GM23338 (cell line): ENCODE data around the gene ARHGEF16. TPM values are rescaled to one million over a fixed set of nuclear protein-coding genes. Genes with fewer than 3 reads are reported as not detected.

Experiments used
- ATAC-seq: fragments of 200-7000 bp; cut with Tn5 transposase; 3 replicates; pipeline ENCODE4 v1.9.1; 2020
- DNase-seq: peaks from one replicate; pipeline ENCODE4 v3.0.0-alpha.2; 2015; ENCODE audit warnings: low spot score
- H2AFZ ChIP-seq: fragments of 200-600 bp; sonication (generic); 2 replicates; pipeline ENCODE4 v1.8.0; 2016; ENCODE audit warnings: antibody characterized with exemption, mild to moderate bottlenecking, moderate library complexity
- H3F3A ChIP-seq: fragments of 200-600 bp; sonication (generic); replicated peaks from 2 replicates; pipeline ENCODE4 v1.8.0; 2017; ENCODE audit warnings: antibody characterized with exemption, mixed run types, low read depth
- H3K27ac ChIP-seq: fragments of 200-600 bp; sonication (generic); 2 replicates; pipeline ENCODE4 v1.6.1; 2016; ENCODE audit warnings: low read depth
- H3K27me3 ChIP-seq: fragments of 200-600 bp; sonication (generic); 2 replicates; pipeline ENCODE4 v1.8.0; 2016; ENCODE audit warnings: mild to moderate bottlenecking, mixed run types, moderate library complexity; ENCODE audit not compliant: insufficient read depth
- H3K36me3 ChIP-seq: fragments of 200-600 bp; sonication (generic); 2 replicates; pipeline ENCODE4 v1.8.0; 2016; ENCODE audit warnings: mild to moderate bottlenecking; ENCODE audit not compliant: insufficient read depth
- H3K4me1 ChIP-seq: fragments of 200-600 bp; sonication (generic); 2 replicates; pipeline ENCODE4 v1.8.0; 2016; ENCODE audit warnings: mild to moderate bottlenecking, moderate library complexity; ENCODE audit not compliant: insufficient read depth
- H3K4me2 ChIP-seq: fragments of 200-600 bp; sonication (generic); 2 replicates; pipeline ENCODE4 v1.7.1; 2017; ENCODE audit warnings: mixed run types
- H3K4me3 ChIP-seq: fragments of 200-600 bp; sonication (generic); 2 replicates; pipeline ENCODE4 v1.6.1; 2016; ENCODE audit warnings: mixed run types
- H3K79me2 ChIP-seq: fragments of 200-600 bp; sonication (generic); replicated peaks from 2 replicates; pipeline ENCODE4 v1.8.0; 2017; ENCODE audit warnings: mild to moderate bottlenecking; ENCODE audit not compliant: insufficient read depth
- H3K9me2 ChIP-seq: fragments of 200-600 bp; sonication (generic); 2 replicates; pipeline ENCODE4 v1.8.0; 2017; ENCODE audit not compliant: insufficient read depth
- H4K20me1 ChIP-seq: fragments of 200-600 bp; sonication (generic); replicated peaks from 2 replicates; pipeline ENCODE4 v1.8.0; 2017; ENCODE audit warnings: mild to moderate bottlenecking; ENCODE audit not compliant: insufficient read depth
- H3K27ac Mint-ChIP-seq: 2 replicates; pipeline ENCODE4 v1.8.0; 2020; ENCODE audit warnings: inconsistent platforms, mild to moderate bottlenecking, moderate library complexity, mixed read lengths
- H3K27me3 Mint-ChIP-seq: 3 replicates; pipeline ENCODE4 v1.8.0; 2022; ENCODE audit warnings: low read depth, mild to moderate bottlenecking, moderate library complexity, mixed read lengths, inconsistent platforms; ENCODE audit not compliant: insufficient read depth, poor library complexity
- H3K36me3 Mint-ChIP-seq: 3 replicates; pipeline ENCODE4 v1.8.0; 2021; ENCODE audit warnings: low read depth, mild to moderate bottlenecking, inconsistent platforms, moderate library complexity, mixed read lengths
- H3K4me1 Mint-ChIP-seq: 3 replicates; pipeline ENCODE4 v1.8.0; 2020; ENCODE audit warnings: mild to moderate bottlenecking, inconsistent platforms, mixed read lengths
- H3K4me3 Mint-ChIP-seq: 3 replicates; pipeline ENCODE4 v1.8.0; 2021; ENCODE audit warnings: moderate library complexity, mild to moderate bottlenecking, inconsistent platforms, mixed read lengths
- H3K9me3 Mint-ChIP-seq: 3 replicates; pipeline ENCODE4 v1.8.0; 2020; ENCODE audit warnings: moderate library complexity, mild to moderate bottlenecking, inconsistent platforms, mixed read lengths
- CREB1 ChIP-seq: fragments of 250-450 bp; sonication (Bioruptor Pico); IDR thresholded peaks from 2 replicates; pipeline ENCODE4 v1.5.0; 2020; ENCODE audit warnings: low read depth, mild to moderate bottlenecking, moderate library complexity
- ETS1 ChIP-seq: IDR thresholded peaks from 2 replicates; pipeline ENCODE4 v1.6.1; 2016; ENCODE audit warnings: antibody characterized with exemption
- EZH2 ChIP-seq: fragments of 200-600 bp; sonication (generic); IDR thresholded peaks from one replicate; pipeline ENCODE4 v1.8.0; 2017; ENCODE audit warnings: antibody characterized with exemption, mild to moderate bottlenecking, low read depth; ENCODE audit not compliant: unreplicated experiment
- EZH2phosphoT487 ChIP-seq: fragments of 200-600 bp; sonication (generic); IDR thresholded peaks from one replicate; pipeline ENCODE4 v1.8.1; 2018; ENCODE audit warnings: antibody characterized with exemption; ENCODE audit not compliant: unreplicated experiment
- JUNB ChIP-seq: IDR thresholded peaks from one replicate; pipeline ENCODE4 v1.6.1; 2016; ENCODE audit warnings: antibody characterized with exemption; ENCODE audit not compliant: unreplicated experiment
- NANOG ChIP-seq: IDR thresholded peaks from 2 replicates; pipeline ENCODE4 v1.6.1; 2016; ENCODE audit warnings: antibody characterized with exemption, borderline replicate concordance
- STAT1 ChIP-seq: IDR thresholded peaks from one replicate; pipeline ENCODE4 v1.6.1; 2016; ENCODE audit warnings: antibody characterized with exemption; ENCODE audit not compliant: unreplicated experiment
- ZNF331 ChIP-seq: fragments of 250-450 bp; sonication (Bioruptor Pico); IDR thresholded peaks from 2 replicates; pipeline ENCODE4 v1.5.0; 2020; ENCODE audit warnings: low read depth, mild to moderate bottlenecking, moderate library complexity
- polyA plus RNA-seq: library from polyadenylated mRNA; unstranded; fragments of >200 nt; fragmentation: Nextera tagmentation; extraction: Ambion mirVana; gene quantifications from 2 replicates; pipeline ENCODE4 v1.2.1, GENCODE V29; 2016
- total RNA-seq: library from RNA; depleted of rRNA; stranded (reverse); fragments of >200 nt; shearing (Covaris generic); gene quantifications from 2 replicates; pipeline ENCODE4 v1.2.3, GENCODE V29; 2014
- TF ChIP-seq, protein P1 (sequence below), 2 experiments: fragments of 200-600 bp in 1 of 2; sonication (generic) in 1 of 2; conservative IDR thresholded peaks; 2 replicates each; pipeline versions ENCODE4 v1.5.1 to v1.6.1; 2016 to 2017; ENCODE audit warnings: antibody characterized with exemption in 2 of 2, low read depth in 2 of 2, mild to moderate bottlenecking in 2 of 2, moderate library complexity in 1 of 2
- TF ChIP-seq, protein P2 (sequence below): IDR thresholded peaks from one replicate; pipeline ENCODE4 v1.6.1; 2018; ENCODE audit warnings: antibody characterized with exemption; ENCODE audit not compliant: unreplicated experiment
- TF ChIP-seq, protein P3 (sequence below): fragments of 250-450 bp; sonication (Bioruptor Pico); IDR thresholded peaks from 2 replicates; pipeline ENCODE4 v1.5.0; 2020; ENCODE audit warnings: mild to moderate bottlenecking, moderate library complexity

The ARHGEF16 gene
- total and polyA plus RNA-seq, 2 experiments from 2014 or later: 12.2 to 29.3 TPM

- no peaks in the 10 kb centered on the region for H3K79me2 ChIP-seq
- H4K20me1 ChIP-seq: no peaks in the 10 kb centered on the region
- no peaks in the 10 kb centered on the region for H3K9me2 ChIP-seq
- no peak overlapping the region for H3K4me3 ChIP-seq
- H3K36me3 ChIP-seq: no peaks in the 10 kb centered on the region
- H3K27me3 Mint-ChIP-seq: peaks cover 5% of the 10 kb centered on the region
- H2AFZ ChIP-seq: no peak overlapping the region
- DNase-seq (no peak), ATAC-seq (no peak)
- TF ChIP-seq ETS1 (no peak), STAT1 (no peak), EZH2 (no peak), NANOG (no peak), JUNB (no peak), ZNF331 (no peak), EZH2phosphoT487 (no peak), CREB1 (CRISPR knock-in tag) (no peak)
- TF ChIP-seq, protein P1, sequence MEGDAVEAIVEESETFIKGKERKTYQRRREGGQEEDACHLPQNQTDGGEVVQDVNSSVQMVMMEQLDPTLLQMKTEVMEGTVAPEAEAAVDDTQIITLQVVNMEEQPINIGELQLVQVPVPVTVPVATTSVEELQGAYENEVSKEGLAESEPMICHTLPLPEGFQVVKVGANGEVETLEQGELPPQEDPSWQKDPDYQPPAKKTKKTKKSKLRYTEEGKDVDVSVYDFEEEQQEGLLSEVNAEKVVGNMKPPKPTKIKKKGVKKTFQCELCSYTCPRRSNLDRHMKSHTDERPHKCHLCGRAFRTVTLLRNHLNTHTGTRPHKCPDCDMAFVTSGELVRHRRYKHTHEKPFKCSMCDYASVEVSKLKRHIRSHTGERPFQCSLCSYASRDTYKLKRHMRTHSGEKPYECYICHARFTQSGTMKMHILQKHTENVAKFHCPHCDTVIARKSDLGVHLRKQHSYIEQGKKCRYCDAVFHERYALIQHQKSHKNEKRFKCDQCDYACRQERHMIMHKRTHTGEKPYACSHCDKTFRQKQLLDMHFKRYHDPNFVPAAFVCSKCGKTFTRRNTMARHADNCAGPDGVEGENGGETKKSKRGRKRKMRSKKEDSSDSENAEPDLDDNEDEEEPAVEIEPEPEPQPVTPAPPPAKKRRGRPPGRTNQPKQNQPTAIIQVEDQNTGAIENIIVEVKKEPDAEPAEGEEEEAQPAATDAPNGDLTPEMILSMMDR (conservative IDR thresholded peaks at IDR 0.05; ENCODE audit: low read depth in 2 of 2): no peak
- TF ChIP-seq, protein P2, sequence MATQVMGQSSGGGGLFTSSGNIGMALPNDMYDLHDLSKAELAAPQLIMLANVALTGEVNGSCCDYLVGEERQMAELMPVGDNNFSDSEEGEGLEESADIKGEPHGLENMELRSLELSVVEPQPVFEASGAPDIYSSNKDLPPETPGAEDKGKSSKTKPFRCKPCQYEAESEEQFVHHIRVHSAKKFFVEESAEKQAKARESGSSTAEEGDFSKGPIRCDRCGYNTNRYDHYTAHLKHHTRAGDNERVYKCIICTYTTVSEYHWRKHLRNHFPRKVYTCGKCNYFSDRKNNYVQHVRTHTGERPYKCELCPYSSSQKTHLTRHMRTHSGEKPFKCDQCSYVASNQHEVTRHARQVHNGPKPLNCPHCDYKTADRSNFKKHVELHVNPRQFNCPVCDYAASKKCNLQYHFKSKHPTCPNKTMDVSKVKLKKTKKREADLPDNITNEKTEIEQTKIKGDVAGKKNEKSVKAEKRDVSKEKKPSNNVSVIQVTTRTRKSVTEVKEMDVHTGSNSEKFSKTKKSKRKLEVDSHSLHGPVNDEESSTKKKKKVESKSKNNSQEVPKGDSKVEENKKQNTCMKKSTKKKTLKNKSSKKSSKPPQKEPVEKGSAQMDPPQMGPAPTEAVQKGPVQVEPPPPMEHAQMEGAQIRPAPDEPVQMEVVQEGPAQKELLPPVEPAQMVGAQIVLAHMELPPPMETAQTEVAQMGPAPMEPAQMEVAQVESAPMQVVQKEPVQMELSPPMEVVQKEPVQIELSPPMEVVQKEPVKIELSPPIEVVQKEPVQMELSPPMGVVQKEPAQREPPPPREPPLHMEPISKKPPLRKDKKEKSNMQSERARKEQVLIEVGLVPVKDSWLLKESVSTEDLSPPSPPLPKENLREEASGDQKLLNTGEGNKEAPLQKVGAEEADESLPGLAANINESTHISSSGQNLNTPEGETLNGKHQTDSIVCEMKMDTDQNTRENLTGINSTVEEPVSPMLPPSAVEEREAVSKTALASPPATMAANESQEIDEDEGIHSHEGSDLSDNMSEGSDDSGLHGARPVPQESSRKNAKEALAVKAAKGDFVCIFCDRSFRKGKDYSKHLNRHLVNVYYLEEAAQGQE: no peak
- TF ChIP-seq, protein P3, sequence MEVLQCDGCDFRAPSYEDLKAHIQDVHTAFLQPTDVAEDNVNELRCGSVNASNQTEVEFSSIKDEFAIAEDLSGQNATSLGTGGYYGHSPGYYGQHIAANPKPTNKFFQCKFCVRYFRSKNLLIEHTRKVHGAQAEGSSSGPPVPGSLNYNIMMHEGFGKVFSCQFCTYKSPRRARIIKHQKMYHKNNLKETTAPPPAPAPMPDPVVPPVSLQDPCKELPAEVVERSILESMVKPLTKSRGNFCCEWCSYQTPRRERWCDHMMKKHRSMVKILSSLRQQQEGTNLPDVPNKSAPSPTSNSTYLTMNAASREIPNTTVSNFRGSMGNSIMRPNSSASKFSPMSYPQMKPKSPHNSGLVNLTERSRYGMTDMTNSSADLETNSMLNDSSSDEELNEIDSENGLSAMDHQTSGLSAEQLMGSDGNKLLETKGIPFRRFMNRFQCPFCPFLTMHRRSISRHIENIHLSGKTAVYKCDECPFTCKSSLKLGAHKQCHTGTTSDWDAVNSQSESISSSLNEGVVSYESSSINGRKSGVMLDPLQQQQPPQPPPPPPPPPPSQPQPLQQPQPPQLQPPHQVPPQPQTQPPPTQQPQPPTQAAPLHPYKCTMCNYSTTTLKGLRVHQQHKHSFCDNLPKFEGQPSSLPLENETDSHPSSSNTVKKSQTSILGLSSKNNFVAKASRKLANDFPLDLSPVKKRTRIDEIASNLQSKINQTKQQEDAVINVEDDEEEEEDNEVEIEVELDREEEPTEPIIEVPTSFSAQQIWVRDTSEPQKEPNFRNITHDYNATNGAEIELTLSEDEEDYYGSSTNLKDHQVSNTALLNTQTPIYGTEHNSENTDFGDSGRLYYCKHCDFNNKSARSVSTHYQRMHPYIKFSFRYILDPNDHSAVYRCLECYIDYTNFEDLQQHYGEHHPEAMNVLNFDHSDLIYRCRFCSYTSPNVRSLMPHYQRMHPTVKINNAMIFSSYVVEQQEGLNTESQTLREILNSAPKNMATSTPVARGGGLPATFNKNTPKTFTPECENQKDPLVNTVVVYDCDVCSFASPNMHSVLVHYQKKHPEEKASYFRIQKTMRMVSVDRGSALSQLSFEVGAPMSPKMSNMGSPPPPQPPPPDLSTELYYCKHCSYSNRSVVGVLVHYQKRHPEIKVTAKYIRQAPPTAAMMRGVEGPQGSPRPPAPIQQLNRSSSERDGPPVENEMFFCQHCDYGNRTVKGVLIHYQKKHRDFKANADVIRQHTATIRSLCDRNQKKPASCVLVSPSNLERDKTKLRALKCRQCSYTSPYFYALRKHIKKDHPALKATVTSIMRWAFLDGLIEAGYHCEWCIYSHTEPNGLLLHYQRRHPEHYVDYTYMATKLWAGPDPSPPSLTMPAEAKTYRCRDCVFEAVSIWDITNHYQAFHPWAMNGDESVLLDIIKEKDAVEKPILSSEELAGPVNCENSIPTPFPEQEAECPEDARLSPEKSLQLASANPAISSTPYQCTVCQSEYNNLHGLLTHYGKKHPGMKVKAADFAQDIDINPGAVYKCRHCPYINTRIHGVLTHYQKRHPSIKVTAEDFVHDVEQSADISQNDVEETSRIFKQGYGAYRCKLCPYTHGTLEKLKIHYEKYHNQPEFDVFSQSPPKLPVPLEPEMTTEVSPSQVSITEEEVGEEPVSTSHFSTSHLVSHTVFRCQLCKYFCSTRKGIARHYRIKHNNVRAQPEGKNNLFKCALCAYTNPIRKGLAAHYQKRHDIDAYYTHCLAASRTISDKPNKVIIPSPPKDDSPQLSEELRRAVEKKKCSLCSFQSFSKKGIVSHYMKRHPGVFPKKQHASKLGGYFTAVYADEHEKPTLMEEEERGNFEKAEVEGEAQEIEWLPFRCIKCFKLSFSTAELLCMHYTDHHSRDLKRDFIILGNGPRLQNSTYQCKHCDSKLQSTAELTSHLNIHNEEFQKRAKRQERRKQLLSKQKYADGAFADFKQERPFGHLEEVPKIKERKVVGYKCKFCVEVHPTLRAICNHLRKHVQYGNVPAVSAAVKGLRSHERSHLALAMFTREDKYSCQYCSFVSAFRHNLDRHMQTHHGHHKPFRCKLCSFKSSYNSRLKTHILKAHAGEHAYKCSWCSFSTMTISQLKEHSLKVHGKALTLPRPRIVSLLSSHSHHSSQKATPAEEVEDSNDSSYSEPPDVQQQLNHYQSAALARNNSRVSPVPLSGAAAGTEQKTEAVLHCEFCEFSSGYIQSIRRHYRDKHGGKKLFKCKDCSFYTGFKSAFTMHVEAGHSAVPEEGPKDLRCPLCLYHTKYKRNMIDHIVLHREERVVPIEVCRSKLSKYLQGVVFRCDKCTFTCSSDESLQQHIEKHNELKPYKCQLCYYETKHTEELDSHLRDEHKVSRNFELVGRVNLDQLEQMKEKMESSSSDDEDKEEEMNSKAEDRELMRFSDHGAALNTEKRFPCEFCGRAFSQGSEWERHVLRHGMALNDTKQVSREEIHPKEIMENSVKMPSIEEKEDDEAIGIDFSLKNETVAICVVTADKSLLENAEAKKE (CRISPR knock-in tag): no peak
- H3K4me2 ChIP-seq: no peak overlapping the region
- no peaks in the 10 kb centered on the region for H3F3A ChIP-seq
- peaks cover 8% of the 10 kb centered on the region; the same call in 2 of the 3 replicates for H3K4me1 Mint-ChIP-seq
- no peaks in the 10 kb centered on the region for H3K9me3 Mint-ChIP-seq
- H3K27ac Mint-ChIP-seq: no peak overlapping the region
- no peaks in the 10 kb centered on the region for H3K27me3 ChIP-seq
- no peaks in the 10 kb centered on the region for H3K36me3 Mint-ChIP-seq
- no peak overlapping the region for H3K4me3 Mint-ChIP-seq
- no peaks in the 10 kb centered on the region for H3K4me1 ChIP-seq
- no peak overlapping the region for H3K27ac ChIP-seq
Observed at GRCh38 chr1:3434406-3435110, 19.9 kb upstream of the ARHGEF16 start.
